HUES64 (cell line): ENCODE measurements around the gene WDR59.

Experiments
- H3K27ac ChIP-seq: 2 replicates; pipeline ENCODE4 v1.7.0; 2013; ENCODE audit warnings: low read depth, low read length, inconsistent platforms
- H3K27me3 ChIP-seq: 2 replicates; pipeline ENCODE4 v1.6.1; 2013; ENCODE audit warnings: mild to moderate bottlenecking, low read length; ENCODE audit not compliant: insufficient read depth
- H3K36me3 ChIP-seq: 2 replicates; pipeline ENCODE4 v1.6.1; 2013; ENCODE audit warnings: mild to moderate bottlenecking, low read length; ENCODE audit not compliant: insufficient read depth
- H3K4me1 ChIP-seq: 2 replicates; pipeline ENCODE4 v1.6.1; 2013; ENCODE audit warnings: mild to moderate bottlenecking, low read length, moderate library complexity; ENCODE audit not compliant: insufficient read depth
- H3K4me3 ChIP-seq: 2 replicates; pipeline ENCODE4 v1.5.1; 2013; ENCODE audit warnings: mild to moderate bottlenecking, low read length, moderate library complexity
- H3K9ac ChIP-seq: 2 replicates; pipeline ENCODE4 v1.6.1; 2013; ENCODE audit warnings: mild to moderate bottlenecking, low read depth, low read length
- H3K9me3 ChIP-seq: 2 replicates; pipeline ENCODE4 v1.6.1; 2013; ENCODE audit warnings: low read depth, low read length; ENCODE audit not compliant: insufficient read depth
- WGBS: fragments of 150-250, 120-280 bp; methylation state at CpG from one replicate; pipeline ENCODE4 v1.1.7; 2013; ENCODE audit warnings: missing lambda C conversion rate; 5-methylcytosine and 5-hydroxymethylcytosine counted together

Gene WDR59

DNA sequence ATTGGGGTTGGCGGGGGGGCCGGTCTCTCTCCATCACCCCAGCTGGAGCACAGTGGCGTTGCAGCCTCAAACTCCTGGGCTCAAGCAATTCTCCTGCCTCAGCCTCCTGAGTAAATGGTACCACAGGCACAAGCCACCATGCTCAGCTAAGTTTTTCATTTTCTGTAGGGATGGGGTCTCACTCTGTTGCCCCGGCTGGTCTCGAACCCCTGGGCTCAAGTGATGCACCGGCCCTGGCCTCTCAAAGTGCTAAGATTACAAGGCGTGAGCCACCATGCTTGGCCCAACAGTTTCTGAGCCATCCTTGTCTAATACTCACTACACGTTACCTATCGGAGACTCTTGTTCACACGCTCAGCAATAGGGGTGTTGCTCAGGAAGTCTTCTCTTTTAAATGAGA is 11.6 kb downstream of the WDR59 start:
- no peak overlapping the region for H3K4me3 ChIP-seq
- 96% methylated on average over 10 of the region's 10 CpGs for WGBS
- H3K9ac ChIP-seq = no peak overlapping the region
- no peak overlapping the region for H3K27ac ChIP-seq
- H3K27me3 ChIP-seq = no peaks in the 10 kb centered on the region
- peaks cover 11% of the 10 kb centered on the region; the same call in 1 of the 2 replicates for H3K36me3 ChIP-seq
- H3K9me3 ChIP-seq = no peaks in the 10 kb centered on the region
- no peaks in the 10 kb centered on the region for H3K4me1 ChIP-seq

DNA sequence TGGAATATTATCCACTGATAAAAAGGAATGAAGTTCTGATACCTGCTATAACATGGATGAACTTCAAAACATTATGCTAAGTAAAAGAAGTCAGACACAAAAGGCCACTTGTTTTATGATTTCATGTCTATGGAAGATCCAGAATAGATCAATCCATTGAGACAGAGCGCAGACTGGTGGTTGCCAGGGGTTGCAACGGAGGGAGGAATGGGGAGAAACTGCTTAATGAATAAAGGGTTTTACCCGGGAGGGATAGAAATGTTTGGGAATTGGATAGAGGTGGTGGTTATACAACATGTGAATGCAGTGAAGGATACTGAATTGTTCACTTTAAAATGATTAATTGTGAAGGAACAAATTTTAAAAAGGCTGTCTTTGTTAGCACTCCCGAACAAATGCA is 30.2 kb downstream of the WDR59 start:
- no peaks in the 10 kb centered on the region for H3K27me3 ChIP-seq
- H3K36me3 ChIP-seq = peaks cover 64% of the 10 kb centered on the region
- 95% methylated on average over 4 of the region's 4 CpGs for WGBS
- no peak overlapping the region for H3K9ac ChIP-seq
- H3K27ac ChIP-seq = no peak overlapping the region
- peaks cover 4% of the 10 kb centered on the region; the same call in 1 of the 2 replicates for H3K4me1 ChIP-seq
- H3K4me3 ChIP-seq = no peak overlapping the region
- H3K9me3 ChIP-seq = no peaks in the 10 kb centered on the region

DNA sequence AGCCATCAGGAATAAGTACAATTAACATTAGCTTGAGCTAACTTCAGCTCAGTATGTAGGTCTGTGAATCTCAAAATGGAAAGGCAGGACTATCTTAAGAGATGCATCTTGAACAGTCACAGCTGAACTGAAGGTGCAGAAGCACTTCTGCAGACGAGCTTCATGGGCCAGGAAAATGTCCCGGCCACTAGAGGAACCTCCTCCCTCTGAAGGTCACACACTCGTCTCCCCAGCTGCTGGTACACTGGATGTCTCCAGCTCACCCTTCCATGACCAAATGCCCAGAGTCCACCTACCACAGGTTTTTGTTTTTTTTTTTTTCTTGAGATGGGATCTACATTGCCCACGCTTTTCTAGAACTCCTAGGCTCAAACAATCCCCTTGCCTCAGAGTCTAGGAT is 33.2 kb downstream of the WDR59 start:
- Histone ChIP-seq H3K9ac (no peak overlapping the region), H3K4me3 (no peak overlapping the region), H3K27me3 (no peaks in the 10 kb centered on the region), H3K27ac (no peak overlapping the region), H3K4me1 (peaks cover 3% of the 10 kb centered on the region; the same call in 1 of the 2 replicates), H3K9me3 (no peaks in the 10 kb centered on the region), H3K36me3 (peaks cover 73% of the 10 kb centered on the region)
- 87% methylated on average over 3 of the region's 4 CpGs for WGBS

DNA sequence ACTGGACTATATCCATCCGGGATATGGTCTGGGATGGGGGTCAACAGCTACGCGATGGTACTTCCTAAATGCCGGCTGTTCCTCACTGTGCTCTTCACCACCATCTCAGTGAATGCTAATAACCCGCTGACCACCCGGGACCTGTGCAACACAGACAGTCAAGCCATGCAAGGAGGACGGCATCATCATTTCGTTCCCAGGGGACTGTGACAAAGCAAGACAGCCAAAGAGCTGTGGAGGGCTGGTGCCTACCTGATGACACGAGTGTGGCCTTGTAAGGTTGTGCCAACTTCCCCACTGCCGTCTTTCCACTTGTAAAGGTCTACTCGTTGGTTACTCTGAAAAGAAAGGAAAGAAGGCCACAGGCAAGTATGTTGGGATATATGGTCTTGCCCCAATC is 33.7 kb downstream of the WDR59 start:
- 95% methylated on average over 11 of the region's 11 CpGs for WGBS
- Histone ChIP-seq H3K36me3 (peaks cover 72% of the 10 kb centered on the region), H3K27me3 (no peaks in the 10 kb centered on the region), H3K9ac (no peak overlapping the region), H3K27ac (no peak overlapping the region), H3K4me3 (no peak overlapping the region), H3K9me3 (no peaks in the 10 kb centered on the region), H3K4me1 (no peaks in the 10 kb centered on the region)

DNA sequence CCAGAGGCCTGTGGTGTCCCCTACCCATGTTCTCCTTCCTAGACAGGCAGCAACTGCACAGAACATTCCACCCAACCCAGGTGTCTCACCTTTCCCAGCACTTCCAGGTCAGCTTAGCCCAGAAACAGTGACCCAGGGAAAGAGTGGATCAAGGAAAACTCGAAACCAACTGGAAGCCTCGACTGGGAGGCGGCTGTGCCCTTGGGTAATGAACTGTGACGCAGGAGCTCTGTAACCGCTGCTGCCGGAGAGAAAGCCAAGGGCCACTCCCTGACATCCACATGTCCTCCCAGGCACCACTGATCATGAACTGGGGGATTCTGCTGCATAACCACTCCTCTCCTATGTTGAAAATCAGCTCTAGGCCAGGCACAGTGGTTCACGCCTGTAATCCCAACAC is 34.4 kb downstream of the WDR59 start:
- no peak overlapping the region for H3K9ac ChIP-seq
- H3K4me3 ChIP-seq = no peak overlapping the region
- H3K27me3 ChIP-seq = no peaks in the 10 kb centered on the region
- 93% methylated on average over 7 of the region's 7 CpGs for WGBS
- no peak overlapping the region for H3K27ac ChIP-seq
- H3K9me3 ChIP-seq = no peaks in the 10 kb centered on the region
- H3K36me3 ChIP-seq = peaks cover 70% of the 10 kb centered on the region
- H3K4me1 ChIP-seq = no peaks in the 10 kb centered on the region

DNA sequence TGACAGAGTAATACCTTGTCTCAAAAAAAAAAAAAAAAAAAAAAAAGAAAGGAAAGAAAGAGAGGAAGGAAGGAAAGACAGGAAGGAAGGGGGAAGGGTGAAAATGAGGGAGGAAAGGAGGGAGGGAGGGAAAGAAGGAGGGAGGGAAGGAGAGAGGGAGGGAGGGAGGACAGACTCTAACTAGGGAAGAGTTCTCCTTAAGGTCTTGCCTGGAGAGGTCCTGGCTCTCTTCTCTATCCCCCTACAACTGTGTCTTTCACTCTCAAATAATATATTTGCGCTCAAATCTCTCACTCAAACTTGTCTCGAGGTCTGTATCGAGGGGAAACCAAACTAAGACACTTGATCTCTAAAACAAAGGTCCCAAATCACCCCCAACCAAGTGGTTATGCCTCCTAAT is 35.6 kb downstream of the WDR59 start:
- no peaks in the 10 kb centered on the region for H3K4me1 ChIP-seq
- no peaks in the 10 kb centered on the region for H3K27me3 ChIP-seq
- H3K27ac ChIP-seq = no peak overlapping the region
- no peaks in the 10 kb centered on the region for H3K9me3 ChIP-seq
- WGBS = 65% methylated on average over 3 of the region's 3 CpGs
- H3K9ac ChIP-seq = no peak overlapping the region
- H3K4me3 ChIP-seq = no peak overlapping the region
- peaks cover 68% of the 10 kb centered on the region for H3K36me3 ChIP-seq

DNA sequence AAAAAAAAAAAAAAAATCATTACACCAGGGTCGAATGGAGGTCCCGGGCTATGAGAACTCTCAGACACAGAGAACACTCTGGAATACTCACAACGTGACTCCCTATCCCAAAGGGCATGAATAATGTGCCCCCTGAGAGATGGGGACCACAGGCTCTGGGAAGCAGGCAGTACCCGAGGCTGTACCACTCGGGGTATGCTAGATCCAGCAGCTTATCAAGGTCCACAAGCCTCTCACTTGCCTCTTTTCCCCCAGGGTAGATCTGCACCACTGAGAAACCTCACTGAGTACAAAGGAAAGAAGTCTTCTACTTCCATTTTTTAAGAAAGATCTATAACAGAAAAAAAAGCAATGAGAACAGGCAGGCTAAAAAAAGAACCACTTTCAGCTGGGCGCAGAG is 40.5 kb downstream of the WDR59 start:
- H3K9me3 ChIP-seq = no peaks in the 10 kb centered on the region
- H3K4me1 ChIP-seq = no peaks in the 10 kb centered on the region
- H3K9ac ChIP-seq = no peak overlapping the region
- WGBS = 96% methylated on average over 6 of the region's 6 CpGs
- H3K27ac ChIP-seq = no peak overlapping the region
- H3K27me3 ChIP-seq = no peaks in the 10 kb centered on the region
- H3K4me3 ChIP-seq = no peak overlapping the region
- peaks cover 85% of the 10 kb centered on the region for H3K36me3 ChIP-seq

DNA sequence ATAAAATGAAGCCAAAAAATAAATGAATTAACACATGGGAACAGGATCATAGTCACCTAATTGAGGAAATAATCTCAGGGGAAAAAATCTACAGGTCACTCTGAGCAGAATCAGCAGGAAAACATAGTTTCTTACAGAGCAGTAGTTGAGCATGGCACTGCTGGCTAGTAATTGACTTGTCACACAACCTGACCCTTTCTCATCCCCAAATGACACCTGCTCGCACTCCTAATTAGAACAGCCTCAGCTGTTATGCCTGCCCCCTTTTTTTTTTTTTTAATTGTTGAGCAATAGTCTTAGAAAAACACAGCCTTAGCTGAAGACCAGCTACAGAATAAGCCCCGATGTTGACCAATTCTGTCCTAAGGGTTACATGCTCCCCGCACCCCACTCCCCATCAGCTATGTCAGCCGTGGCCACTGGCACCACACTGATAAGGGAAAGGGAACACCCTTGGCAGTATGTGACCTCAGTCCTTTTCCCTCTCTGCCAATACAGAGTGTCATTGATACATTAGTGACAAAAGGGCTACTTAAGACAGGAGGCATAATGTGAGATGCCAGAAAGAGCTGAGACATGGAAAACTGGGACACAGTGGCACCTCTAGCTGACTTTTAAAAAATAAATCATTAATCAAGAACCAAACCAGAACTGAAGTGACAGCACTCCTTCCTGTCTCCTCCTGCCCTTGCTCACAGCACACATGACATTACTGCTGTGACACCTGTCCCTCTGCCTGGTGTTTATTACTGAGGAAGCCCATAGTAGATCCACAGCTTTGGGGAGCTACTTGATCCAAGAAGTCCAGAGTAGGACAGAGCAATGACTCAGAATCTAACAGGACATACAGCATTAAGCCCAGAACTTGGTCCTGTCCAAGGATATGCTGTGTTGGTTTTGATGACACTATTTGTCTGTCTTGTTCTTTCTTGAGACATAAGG is 41.7 kb downstream of the WDR59 start:
- no peaks in the 10 kb centered on the region for H3K9me3 ChIP-seq
- no peak overlapping the region for H3K27ac ChIP-seq
- H3K27me3 ChIP-seq = no peaks in the 10 kb centered on the region
- no peaks in the 10 kb centered on the region for H3K4me1 ChIP-seq
- H3K9ac ChIP-seq = no peak overlapping the region
- WGBS = 96% methylated on average over 4 of the region's 4 CpGs
- H3K36me3 ChIP-seq = peaks cover 87% of the 10 kb centered on the region
- H3K4me3 ChIP-seq = no peak overlapping the region

DNA sequence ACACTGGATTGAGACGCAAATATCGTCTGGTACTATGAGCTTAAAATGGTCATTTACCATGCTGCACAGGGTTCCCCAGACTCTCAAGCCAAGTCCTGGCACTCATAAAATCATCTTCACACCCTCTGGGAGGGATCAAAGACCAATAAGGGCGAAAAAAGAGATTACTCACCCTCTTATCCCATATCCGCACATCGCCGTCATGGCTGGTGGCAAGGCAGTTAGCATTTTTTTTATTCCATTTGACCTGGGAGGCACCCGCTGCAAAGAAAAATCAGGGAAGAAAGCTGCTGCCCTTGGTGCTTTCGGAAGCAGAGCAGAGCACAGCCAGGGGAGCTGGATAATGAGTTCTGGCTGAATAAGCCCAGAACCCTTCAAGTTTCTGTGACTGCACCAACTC is 42.4 kb downstream of the WDR59 start:
- H3K9me3 ChIP-seq = no peaks in the 10 kb centered on the region
- H3K4me1 ChIP-seq = no peaks in the 10 kb centered on the region
- no peak overlapping the region for H3K27ac ChIP-seq
- no peaks in the 10 kb centered on the region for H3K27me3 ChIP-seq
- H3K9ac ChIP-seq = no peak overlapping the region
- no peak overlapping the region for H3K4me3 ChIP-seq
- WGBS = 97% methylated on average over 8 of the region's 8 CpGs
- H3K36me3 ChIP-seq = peaks cover 87% of the 10 kb centered on the region

DNA sequence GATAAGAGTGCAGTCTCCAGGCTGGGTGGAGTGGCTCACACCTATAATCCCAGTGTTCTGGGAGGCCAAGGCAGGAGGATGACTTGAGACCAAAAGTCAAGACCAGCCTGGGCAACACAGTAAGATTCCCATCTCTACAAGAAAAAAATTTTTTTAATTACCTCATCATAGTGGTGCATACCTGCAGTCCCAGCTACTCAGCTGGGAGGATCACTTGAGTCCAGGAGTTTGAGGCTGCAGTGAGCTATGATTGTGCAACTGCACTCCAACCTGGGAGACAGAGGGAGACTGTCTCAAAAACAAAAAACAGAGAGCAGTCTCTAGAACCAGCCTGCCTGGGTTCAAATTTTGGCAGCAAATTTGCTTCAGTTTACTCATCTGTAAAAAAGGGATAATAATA is 45.2 kb downstream of the WDR59 start:
- Histone ChIP-seq H3K9me3 (no peaks in the 10 kb centered on the region), H3K9ac (no peak overlapping the region), H3K27me3 (no peaks in the 10 kb centered on the region), H3K4me3 (no peak overlapping the region), H3K27ac (no peak overlapping the region), H3K4me1 (no peaks in the 10 kb centered on the region), H3K36me3 (peaks cover 83% of the 10 kb centered on the region)

DNA sequence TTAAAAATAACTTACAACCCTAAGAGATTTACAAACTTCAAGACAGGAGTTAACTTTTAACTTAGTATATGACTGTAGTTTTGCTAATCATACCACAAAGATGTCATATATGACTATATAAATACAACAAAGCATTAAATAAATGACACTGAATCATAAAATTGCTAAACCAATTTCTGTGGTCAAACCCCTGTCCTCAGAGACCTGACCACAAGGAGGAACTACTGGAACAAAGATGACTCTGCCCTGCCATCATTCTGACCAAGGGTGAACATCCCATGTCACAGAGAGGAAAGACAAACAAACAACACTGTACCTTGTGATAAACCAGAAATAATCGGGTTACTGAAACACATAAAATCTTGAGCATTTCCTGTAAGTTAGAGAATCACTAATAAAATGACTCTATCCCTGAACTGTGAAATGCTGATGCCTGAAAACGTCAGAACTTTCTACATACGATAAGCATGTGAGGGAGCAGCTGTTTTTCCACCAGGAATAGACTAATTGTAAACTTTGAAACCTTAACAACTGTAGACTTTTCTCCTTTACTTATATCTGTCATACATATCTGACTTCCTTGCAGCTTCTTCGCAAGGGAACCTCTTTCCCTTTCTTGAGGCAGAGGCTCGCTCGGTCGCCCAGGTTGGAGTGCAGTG is 47.9 kb downstream of the WDR59 start:
- no peaks in the 10 kb centered on the region for H3K4me1 ChIP-seq
- H3K27ac ChIP-seq = no peak overlapping the region
- 96% methylated on average over 7 of the region's 7 CpGs for WGBS
- H3K36me3 ChIP-seq = peaks cover 80% of the 10 kb centered on the region
- no peaks in the 10 kb centered on the region for H3K9me3 ChIP-seq
- no peaks in the 10 kb centered on the region for H3K27me3 ChIP-seq
- no peak overlapping the region for H3K4me3 ChIP-seq
- H3K9ac ChIP-seq = no peak overlapping the region
